IPS-18c (cell line): ENCODE data around the gene CPLANE2.
"Not testable (repeated sequence)": the region's sequence is repeated elsewhere in the genome, so short reads cannot be mapped to it uniquely, and the experiment has no call there.

Experiments
- H3K4me3 ChIP-seq: 2 replicates; pipeline ENCODE4 v1.7.0; 2013; ENCODE audit warnings: low read depth, mild to moderate bottlenecking, low read length, moderate library complexity; ENCODE audit not compliant: insufficient read depth
- H3K9me3 ChIP-seq: one replicate; pipeline ENCODE4 v1.6.1; 2013; ENCODE audit warnings: mild to moderate bottlenecking, low read length, moderate library complexity; ENCODE audit not compliant: control insufficient read depth, insufficient read depth

The CPLANE2 gene

DNA sequence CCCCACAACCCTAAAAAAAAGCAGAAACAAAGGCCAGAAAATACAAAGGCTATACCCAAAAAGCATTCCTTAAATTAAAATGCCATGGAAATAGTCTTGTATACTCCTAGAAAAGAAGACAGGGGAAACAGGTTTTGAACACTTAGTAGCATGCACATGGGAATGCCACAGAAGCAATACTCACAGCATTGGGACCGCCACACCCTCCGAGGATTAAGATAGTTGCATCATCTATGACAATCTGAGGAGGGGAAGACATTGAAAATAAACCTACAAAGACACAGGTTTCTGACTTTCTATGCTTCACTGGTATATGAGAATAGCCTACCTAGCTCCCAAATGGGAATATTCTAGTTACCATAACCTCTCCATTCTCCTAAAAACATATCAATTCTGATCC is 15.9 kb upstream of the CPLANE2 start:
- Histone ChIP-seq H3K4me3 (no peak overlapping the region), H3K9me3 (no peaks in the 10 kb centered on the region)

DNA sequence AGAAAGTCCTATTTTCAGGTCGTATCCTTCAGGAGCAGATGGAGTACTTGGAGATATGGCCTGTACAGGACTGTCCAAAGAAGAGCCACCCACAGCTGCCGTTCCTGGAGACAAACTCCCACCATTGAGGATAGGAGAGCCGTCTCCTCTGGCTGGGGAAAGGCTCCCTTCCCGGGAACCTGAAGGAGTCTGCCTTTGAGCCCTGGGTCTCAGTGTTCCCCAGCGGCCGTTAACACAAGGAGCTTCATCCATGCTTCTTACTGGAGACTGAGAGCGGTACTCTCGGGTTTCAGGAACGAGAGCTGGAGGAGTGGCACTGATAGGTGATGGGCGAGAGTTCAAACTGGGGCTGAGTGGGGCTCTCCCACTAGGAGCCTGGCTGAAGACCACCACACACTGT is 14.4 kb upstream of the CPLANE2 start:
- H3K9me3 ChIP-seq = no peaks in the 10 kb centered on the region
- H3K4me3 ChIP-seq = no peak overlapping the region

DNA sequence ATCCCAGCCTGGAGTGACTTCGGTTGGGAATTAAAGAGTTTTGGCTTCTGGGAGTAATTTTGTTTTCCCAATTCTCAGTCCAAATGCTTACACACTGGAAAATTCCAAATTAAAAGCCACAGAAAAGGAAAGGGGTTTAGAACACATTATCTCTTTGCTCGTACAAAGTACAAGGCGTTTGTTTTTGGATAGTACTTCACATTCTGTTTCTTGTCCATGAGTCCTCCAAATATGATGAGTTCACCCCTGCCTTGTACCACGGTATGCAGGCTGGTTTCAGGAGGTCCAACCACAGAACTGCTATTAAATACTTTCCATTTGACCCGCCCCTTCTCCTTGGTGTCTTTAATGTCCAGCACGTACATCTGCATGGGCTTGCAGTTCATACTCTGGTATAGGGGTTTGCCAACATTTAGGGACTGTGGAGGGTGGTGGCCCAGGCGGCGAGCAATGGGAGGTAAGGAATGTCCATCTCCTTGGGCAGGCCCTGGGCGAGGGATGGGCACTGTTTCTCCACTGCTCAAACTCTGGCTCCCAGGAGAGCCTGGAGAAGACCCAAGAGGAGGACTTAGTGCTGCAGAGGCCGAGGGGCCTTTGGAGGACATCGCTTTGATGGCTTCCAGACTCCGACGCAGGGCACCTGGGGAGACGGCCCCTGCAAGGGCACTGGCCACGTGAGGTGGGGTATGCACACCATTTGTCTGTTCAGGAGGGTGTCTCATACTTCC is 13.7 kb upstream of the CPLANE2 start:
- no peak overlapping the region for H3K4me3 ChIP-seq

DNA sequence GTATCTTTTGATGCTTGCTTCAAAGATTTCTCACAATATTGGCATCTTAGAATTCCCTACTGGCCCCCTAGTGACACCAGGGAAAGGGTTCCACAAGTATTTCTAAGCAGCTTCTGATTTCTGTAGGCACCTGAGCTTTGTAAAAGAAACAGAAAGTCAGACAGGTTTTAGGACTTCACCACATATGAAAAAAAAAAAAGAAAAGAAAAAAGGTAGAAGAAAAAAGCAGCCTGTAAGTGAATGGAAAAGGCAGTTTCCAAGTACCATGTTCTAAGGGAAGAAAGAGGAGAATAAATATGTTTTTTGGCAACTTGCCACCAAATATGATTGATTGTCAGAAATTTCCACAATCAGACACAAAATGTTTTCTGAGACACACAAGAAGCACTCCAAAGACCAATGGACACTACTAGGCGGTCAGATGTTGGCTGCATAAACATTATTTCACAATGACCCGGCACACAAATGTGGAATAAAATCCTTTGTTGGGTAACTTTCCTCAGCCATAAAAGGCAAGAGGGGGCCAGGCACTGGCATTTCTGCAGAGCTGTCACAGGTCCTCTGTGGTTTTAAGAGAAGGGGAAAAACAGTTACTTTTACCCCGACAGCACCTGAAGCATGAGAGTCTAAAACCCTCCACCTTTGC is 12.7 kb upstream of the CPLANE2 start:
- H3K4me3 ChIP-seq = no peak overlapping the region
- H3K9me3 ChIP-seq = no peaks in the 10 kb centered on the region

More for the DNA sequence above, 13.7 kb upstream of the CPLANE2 start:
- no peaks in the 10 kb centered on the region for H3K9me3 ChIP-seq

DNA sequence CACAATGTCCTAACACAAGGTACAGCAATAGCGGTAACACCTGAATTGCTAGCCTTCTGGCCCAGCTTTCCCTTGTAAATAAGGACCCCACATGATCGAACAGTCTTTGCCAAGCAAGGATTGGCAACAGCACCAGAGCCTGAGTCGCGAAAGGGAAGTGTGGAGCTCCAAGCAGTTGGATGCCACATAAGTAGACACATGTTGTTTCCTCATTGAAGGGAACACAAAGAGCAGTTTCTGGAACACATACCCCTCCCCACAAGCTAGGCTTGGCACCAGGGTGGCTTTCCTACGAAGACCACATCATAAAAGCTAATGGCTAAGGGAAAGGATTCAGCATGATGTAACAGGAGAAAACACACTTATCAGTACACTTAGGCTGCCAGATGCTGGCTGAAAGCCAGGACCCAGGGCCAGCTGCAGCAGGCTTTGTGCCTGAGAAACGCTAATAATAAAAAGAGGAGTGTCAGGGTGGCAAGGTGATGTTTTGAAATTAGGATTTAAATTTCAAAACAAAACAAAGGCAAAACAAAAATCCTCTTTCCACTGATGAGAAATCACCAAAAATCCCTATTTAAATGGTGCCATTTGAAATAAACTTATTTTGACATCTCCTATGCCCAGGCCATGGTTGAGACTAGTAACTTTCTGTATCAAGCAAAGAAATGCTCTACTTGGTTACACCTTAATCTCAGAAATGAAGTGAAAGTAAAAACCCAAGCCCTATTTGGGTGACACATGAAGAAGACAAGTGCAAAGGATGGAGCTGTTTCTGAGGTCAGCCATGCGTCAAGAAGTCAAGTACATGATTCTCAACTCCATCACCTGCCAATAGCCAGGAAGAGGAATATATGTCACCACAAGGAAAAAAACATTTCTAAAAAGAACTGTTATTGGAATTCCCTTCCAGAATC is 11.9 kb upstream of the CPLANE2 start:
- Histone ChIP-seq H3K9me3 (no peaks in the 10 kb centered on the region), H3K4me3 (no peak overlapping the region)

DNA sequence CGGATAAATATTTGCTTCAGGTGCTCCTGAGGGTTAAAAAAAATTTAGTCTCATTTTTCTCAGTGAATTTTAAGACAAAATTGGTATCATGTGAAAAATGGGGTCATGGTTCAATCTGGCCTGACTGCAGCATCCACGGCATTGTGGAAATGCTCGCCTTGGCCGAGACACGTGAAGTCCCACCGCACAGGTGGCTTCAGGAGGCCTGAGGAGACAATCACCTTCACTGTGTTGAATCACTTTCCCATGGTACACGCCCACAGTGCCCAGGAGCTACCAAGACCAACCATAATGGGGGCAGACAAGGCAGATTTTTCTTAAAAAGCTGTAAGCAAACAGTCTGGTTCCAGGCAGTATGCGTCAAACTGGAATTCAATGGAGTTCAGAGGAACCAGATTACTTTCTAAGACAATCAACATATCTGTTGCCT is 11.0 kb upstream of the CPLANE2 start:
- Histone ChIP-seq H3K9me3 (no peaks in the 10 kb centered on the region), H3K4me3 (no peak overlapping the region)

DNA sequence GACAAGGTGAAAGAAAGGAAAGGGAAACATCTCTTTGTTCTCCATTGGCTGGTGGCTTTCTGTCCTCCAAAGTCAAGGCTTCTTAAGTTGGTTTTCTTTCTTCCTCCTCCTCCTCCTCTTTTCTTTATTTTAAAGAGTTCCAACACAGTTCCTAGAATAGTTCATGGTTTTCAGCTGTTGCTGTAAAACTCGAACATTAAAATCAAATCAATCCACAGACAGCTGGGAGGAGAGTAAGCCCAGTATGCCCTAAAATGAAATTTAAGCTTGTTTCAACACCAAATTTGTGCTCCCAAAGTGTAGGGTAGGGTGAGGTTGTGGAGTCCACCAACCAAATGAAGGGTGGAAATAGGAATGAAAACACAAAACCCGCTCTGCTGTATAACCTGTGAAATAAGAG is 10.5 kb upstream of the CPLANE2 start:
- Histone ChIP-seq H3K4me3 (no peak overlapping the region), H3K9me3 (no peaks in the 10 kb centered on the region)

DNA sequence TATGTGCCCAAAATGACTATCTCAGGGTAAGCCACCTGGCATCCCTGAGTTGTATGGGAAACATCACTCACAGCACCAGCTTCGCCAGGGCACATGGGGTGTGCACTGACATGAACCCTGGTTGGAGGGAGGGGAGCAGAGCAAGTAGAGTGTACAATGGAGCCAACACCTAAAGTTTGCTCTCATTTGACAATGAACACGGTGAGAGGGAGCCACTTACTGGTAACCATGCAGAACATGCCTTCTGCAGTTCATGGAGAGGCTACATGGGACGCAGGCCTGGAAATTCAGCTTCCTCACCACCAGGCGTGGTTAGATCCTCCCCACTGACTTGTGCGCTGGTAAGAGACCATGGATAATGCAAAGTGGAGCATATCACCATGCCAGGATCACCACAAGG is 10.0 kb upstream of the CPLANE2 start:
- no peak overlapping the region for H3K4me3 ChIP-seq
- H3K9me3 ChIP-seq = no peaks in the 10 kb centered on the region

DNA sequence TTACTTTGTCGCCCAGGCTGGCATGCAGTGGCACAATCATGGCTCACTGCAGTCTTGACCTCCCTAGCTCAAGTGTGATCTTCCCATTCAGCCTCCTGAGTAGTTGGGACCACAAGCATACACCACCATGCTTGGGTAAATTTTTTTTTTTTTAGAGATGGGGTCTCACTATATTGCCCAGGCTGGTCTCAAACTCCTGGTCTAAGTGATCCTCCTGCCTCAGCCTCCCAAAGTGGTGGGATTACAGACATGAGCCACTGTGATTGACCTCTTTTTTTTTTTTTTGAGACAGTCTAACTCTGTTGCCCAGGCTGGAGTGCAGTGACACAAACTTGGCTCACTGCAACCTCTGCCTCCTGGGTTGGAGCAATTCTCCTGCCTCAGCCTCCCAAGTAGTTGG is 9.3 kb upstream of the CPLANE2 start:
- H3K9me3 ChIP-seq, H3K4me3 ChIP-seq: not testable (repeated sequence)

DNA sequence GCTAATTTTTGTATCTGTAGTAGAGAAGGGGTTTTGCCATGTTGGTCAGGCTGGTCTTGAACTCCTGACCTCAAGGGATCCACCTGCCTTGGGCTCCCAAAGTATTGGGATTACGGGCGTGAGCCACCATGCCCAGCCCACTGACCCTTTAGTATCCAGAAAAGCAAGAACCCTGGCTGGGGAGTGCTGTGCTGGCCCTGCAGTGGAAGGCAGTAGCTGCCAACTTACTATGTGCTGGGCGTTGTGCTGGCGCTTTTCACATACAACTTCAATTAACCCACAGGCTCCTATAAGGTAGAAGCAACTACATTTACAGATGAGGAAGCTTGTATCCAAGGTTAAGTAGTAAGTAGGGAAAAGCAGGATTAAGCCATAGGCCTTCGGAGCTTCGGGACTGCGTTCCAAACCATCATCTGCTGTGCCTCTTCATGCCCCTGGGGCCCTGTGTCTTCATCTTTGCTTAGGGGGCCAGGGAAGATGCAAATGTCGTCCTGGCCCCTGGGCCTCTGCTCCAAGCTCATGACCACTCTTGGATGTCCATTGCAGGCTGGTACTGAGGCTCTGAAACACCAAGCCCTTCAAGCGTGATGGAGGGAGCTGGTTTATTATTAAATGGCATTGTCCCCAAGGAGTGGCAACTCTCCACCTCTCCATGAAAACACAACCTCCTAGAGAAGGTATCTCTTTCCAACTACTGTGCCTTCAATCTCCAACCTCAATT is 8.7 kb upstream of the CPLANE2 start:
- H3K9me3 ChIP-seq = no peaks in the 10 kb centered on the region
- H3K4me3 ChIP-seq = no peak overlapping the region

DNA sequence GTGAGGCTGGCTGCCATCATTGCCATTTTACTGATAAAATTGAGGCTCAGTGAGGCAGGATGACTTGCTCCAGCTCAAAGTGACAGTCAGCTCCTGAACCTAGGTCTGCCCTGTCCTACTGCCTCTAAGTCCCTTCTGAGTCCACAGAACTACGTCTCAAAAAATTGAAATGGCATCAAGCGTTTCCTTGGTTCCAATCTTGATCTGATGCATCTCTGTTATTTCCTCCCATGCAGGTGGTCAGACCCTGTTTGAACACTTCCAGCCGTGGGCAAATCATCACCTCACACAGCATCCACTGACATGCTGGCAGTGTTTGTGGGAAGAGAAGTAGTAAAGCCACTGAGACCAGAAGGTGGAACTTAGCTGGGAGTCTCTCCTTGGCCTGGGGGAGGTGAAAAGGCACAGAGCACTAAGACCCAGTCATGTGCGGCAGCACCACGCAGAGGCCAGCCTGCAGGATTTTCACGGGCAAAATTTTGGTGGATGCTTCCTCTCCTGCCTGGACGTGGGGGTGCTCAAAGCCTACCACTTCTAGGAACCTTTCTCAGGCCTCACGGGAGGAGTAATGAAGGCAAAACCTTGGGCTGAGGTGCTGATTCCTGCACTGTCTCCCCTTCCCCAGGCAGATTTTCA is 7.8 kb upstream of the CPLANE2 start:
- no peaks in the 10 kb centered on the region for H3K9me3 ChIP-seq

DNA sequence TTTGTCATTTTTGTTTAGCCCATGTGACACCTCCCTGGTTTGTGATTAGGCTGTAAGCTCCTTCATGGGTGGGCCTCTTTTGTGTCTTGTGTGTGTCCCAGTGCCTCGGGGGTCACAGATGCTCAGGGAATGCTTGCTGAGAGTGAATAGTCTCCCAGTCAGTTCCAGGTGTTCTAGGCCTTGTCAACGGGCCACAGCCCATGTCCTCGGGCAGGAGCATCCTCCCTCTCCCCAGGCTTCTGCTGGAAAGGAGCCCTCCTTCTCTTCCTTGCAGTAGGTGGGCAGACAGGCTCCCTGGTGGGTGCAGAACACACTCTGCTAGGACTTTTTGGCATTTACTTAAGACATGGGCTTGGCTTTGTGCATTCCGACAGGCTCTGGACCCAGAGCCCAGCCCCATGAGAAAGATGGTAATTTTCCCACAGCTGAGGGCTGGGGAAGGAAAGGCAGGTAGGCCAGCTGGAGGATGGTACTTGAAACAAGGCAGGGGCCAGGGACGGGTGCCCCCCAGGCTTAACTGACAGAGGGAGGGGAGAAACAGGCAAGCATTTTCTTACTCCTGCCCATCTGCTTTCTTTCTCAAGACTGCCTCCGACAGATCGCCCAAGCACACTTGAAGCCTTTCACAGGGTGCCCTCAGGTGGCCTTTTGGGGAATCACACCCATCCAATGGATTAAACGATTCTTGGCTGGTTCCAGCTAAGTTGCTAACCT is 7.1 kb upstream of the CPLANE2 start:
- H3K4me3 ChIP-seq = no peak overlapping the region
- no peaks in the 10 kb centered on the region for H3K9me3 ChIP-seq

More for the DNA sequence above, 7.8 kb upstream of the CPLANE2 start:
- no peak overlapping the region for H3K4me3 ChIP-seq

DNA sequence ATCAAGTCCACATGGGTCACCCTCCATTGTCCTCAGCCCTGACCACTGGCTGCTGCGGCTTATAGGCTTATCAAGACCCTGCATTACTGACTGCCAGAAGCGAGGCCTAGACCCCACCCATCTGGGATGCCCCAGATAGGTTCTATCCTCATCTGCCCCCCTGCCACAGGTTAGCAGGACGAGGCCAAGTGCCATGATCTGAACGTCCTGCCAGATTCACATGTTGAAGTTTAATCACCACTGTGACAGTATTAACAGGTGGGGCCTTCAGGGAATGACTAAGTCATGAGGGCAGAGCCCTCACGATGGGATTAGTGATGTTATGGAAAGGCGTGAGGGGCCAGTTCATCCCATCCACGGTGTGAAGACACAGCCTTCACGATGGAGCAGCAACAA is 6.2 kb upstream of the CPLANE2 start:
- no peaks in the 10 kb centered on the region for H3K9me3 ChIP-seq

DNA sequence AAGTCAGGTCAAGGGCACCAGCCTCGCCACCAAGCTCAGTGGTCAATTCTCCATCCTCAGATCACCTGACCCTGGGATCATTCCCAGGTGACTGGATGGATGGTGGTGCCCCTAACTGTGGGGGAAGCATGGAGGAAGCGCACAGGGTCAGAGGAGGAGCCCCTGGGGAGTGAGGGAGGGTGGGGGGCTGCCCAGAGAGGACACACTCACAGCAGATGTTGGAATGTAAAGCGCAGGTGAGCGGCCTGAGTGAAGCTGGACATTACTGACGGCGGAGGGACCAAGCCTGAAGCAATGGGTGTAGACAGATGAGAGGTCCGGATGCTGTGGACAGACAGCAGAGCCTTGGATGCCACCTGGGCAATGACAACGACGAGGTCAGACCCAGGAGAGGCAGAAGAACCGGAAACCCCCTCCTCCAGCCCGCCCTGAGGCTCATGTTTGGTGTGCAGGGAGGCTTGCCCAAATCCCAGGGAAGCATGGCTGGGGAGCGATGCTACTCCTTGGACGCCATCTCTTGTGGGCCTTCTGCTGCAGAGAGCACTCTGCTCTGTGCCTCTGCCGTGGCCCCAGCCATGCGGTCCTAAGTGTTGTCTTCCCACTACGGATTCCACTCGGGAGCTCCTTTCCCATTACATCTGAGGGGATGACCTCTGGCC is 5.7 kb upstream of the CPLANE2 start:
- H3K4me3 ChIP-seq = no peak overlapping the region
- no peaks in the 10 kb centered on the region for H3K9me3 ChIP-seq

More for the DNA sequence above, 6.2 kb upstream of the CPLANE2 start:
- no peak overlapping the region for H3K4me3 ChIP-seq

DNA sequence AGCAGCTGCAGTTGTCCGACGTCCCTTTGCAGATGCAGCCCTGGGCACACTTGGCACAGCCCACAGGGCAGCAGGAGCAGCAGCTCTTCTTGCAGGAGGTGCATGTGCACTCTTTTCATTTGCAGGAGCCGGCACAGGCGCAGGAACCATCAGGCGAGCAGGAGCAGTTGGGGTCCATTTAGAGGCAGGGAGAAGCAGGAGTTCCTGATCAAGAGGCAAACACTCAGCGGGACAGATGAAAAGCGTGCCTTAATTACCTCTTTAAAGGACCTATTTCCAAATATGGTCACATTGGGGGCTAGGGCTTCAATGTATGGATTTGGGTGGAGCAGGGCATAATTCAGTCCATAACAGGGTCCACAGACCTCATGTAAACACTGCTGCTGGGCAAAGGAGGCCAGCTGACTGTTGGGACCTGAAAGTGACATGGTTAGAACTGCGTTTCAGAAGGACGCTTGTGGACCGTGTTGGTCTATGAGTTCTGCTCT is 4.3 kb upstream of the CPLANE2 start:
- Histone ChIP-seq H3K9me3 (no peaks in the 10 kb centered on the region), H3K4me3 (no peak overlapping the region)
